AG04449 (cell line): Measurements from ENCODE around the gene B4GALT6.

ENCODE experiments used
- CTCF ChIA-PET: fragments of 350-600 bp; formaldehyde crosslinking; extraction: SDS; loops from one replicate; lab custom pipeline; 2021; ENCODE audit warnings: antibody characterized with exemption; lab: Yijun Ruan, JAX
- POLR2A ChIA-PET: fragments of 400-600, 350-600 bp; formaldehyde crosslinking; extraction: SDS; loops from one replicate; lab custom pipeline; 2020; ENCODE audit warnings: antibody characterized with exemption, inconsistent platforms; lab: Yijun Ruan, JAX
- DNase-seq: peaks from one replicate; pipeline ENCODE4 v3.0.0-alpha.2; 2010; ENCODE audit warnings: low read depth, low spot score
- H3K4me3 ChIP-seq: 2 replicates; pipeline ENCODE4 v1.5.1; 2011; ENCODE audit warnings: low read depth, mild to moderate bottlenecking, control low read depth, low read length
- TF ChIP-seq, protein P1 (sequence below): IDR thresholded peaks from one replicate; pipeline ENCODE4 v1.5.1; 2011; ENCODE audit warnings: mild to moderate bottlenecking, moderate library complexity, low read length, control low read depth, inconsistent platforms; ENCODE audit not compliant: insufficient read depth; ENCODE audit errors: missing control alignments

B4GALT6 gene

DNA sequence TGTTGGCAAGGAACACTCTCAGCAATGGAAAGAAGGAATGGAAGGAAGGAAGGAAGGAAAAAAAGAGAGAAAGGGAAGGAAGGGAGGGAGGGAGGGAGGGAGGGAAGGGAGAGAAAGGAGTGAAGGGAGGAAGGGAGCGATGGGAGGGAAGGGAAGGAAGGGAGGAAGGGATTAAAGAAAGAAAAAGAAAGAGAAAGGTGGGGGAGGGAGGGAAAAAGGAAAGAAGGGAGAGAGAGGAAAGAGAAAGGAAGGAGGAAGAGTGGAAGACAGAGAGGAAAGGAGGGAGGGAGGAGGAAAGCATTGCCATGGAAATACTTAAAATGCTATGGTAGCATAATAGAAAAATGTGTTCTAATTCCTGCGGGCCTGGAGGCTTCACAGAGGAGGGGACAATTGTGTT, 70.3 kb downstream of the B4GALT6 start:
- no peak for DNase-seq
- ChIA-PET CTCF (no interaction called here), POLR2A (no interaction called here)
- TF ChIP-seq, protein P1, sequence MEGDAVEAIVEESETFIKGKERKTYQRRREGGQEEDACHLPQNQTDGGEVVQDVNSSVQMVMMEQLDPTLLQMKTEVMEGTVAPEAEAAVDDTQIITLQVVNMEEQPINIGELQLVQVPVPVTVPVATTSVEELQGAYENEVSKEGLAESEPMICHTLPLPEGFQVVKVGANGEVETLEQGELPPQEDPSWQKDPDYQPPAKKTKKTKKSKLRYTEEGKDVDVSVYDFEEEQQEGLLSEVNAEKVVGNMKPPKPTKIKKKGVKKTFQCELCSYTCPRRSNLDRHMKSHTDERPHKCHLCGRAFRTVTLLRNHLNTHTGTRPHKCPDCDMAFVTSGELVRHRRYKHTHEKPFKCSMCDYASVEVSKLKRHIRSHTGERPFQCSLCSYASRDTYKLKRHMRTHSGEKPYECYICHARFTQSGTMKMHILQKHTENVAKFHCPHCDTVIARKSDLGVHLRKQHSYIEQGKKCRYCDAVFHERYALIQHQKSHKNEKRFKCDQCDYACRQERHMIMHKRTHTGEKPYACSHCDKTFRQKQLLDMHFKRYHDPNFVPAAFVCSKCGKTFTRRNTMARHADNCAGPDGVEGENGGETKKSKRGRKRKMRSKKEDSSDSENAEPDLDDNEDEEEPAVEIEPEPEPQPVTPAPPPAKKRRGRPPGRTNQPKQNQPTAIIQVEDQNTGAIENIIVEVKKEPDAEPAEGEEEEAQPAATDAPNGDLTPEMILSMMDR, result no peak
- H3K4me3 ChIP-seq, result no peak overlapping the region

DNA sequence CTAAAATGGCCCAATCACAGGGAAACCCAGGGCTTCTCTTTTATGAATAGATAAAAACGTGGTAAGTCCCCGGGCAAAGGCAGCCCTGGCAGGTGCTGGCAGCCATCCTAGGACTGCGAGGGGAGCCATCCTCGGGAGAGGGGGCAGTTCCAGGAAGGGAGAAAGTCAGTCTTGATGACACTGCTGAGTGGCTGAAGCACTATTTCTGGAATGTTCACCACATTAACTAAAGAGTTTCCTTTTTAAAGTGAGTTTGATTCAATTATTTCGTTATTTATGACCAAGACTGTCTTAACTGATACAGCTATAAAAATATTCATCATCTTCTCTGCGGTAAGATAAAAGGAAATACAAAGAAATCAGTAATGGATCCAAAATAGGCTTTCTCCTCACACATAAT, 72.3 kb downstream of the B4GALT6 start:
- H3K4me3 ChIP-seq, result no peak overlapping the region
- no peak for DNase-seq
- TF ChIP-seq, protein P1, result no peak
- ChIA-PET POLR2A (no interaction called here), CTCF (no interaction called here)

DNA sequence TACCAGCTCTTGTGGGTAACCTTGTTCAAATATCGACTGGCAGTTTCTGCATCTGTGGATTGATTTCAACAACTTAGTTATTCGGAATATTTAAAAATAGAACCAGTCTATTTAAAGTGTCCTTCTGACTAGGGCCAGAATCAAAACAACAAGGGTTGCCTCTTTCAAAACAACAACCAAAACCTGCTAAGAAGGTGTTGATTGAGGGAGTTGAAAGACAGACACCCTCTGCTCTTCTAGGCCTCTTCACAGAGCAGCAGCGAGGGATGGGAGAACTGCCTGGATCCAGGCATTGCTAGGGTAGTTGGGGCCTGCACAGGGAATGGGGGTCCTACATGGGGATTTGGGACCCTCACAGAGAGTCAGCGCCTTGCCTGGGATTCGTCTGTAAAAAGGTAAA, 72.9 kb downstream of the B4GALT6 start:
- TF ChIP-seq, protein P1, result no peak
- no peak for DNase-seq
- H3K4me3 ChIP-seq, result no peak overlapping the region
- ChIA-PET POLR2A (no interaction called here), CTCF (no interaction called here)

DNA sequence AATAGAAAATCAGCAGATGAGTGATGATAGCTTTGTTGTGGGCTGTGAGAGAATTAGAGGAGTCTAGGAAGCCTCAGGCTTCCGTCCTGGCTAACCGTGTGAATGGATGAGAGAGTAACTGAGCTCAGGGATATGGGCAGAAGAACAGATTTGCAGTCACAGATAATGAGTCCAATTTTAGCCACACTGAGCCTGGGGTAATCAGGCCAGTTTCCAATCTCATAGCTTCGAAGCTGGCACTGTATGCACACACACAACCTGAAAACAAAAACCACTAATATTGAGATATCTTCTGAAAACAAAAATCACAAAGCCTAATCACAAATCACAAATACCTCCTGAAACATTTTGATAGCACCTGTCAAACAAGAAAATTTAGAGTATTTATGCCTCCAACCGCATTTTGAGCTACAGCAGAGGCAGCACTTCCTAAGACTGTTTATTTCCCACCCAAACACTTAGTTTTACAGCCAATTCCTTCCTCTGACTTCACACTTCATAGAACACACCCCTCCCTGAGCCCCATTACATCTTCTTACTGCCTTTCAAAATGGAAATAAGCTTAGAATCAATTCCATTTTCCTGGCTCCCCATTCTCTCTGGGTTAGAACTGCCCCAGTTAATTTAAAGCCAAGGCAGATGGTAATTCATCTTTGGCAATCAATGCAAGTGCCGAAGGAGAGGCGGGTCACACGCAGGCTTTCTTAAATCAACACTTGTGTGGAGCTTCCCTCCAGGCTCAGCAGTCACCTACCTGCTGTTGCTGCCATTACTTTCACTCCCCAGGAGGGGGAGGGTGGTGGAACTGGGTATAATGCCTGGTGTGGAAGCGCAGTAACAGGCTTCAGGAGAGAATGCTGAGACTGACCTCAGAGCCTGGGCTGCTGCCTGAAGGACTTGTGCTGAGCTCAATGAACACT, 73.8 kb downstream of the B4GALT6 start:
- POLR2A ChIA-PET, result no interaction called here
- TF ChIP-seq, protein P1, result no peak
- no peak overlapping the region for H3K4me3 ChIP-seq
- CTCF ChIA-PET, result no interaction called here
- no peak for DNase-seq

DNA sequence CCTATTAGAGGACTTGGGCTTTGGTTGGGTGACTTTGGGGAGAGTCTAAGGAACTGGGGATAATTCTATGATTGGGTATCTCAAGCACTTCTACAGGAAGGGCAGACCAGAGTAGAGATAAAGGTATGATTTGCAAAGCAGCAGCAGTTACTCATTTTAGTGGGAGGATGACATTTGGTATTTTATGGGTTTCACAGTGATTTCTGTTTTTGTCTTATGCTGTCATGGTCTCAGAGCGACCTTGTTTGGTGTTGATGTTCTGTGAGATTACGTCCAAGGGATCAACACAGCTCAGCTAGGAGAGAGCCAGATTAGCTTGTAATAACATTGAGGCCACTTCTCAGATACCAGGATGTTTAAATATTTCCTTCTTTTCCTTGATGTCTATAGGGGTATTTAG, 74.5 kb downstream of the B4GALT6 start:
- POLR2A ChIA-PET, result no interaction called here
- no peak for DNase-seq
- CTCF ChIA-PET, result no interaction called here
- no peak overlapping the region for H3K4me3 ChIP-seq
- TF ChIP-seq, protein P1, result no peak

DNA sequence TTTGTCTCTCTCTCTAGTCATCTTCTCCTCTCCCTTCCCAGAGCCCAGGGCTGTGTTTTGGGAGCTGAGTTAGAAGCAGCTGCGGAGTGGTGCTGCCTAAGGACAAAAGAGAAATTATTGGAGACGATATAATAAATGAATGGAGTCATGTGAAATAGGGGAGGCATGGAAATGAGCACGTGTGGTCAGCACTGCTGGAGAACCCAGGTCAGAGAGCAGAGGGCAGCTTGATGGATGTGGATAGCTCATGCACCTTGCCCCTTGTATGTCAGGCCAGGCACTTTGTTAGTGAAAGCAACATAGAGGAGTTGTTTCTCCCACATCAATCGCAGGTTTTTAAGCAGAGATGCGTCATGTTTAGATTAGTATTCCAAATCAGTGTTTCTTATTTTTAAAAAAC, 77.0 kb downstream of the B4GALT6 start:
- TF ChIP-seq, protein P1, result no peak
- DNase-seq, result no peak
- no peak overlapping the region for H3K4me3 ChIP-seq
- CTCF ChIA-PET, result no interaction called here
- POLR2A ChIA-PET, result no interaction called here
